C4-2B (cell line): ENCODE data around the gene HCRTR2.

ENCODE experiments used
- ZFX ChIP-seq: fragments of 450-650 bp; IDR thresholded peaks from 2 replicates; pipeline ENCODE4 v1.6.1; 2017
- TF ChIP-seq, protein P1 (sequence below): fragments of 450-650 bp; conservative IDR thresholded peaks from 2 replicates; pipeline ENCODE4 v1.5.1; 2017; ENCODE audit warnings: mild to moderate bottlenecking

DNA sequence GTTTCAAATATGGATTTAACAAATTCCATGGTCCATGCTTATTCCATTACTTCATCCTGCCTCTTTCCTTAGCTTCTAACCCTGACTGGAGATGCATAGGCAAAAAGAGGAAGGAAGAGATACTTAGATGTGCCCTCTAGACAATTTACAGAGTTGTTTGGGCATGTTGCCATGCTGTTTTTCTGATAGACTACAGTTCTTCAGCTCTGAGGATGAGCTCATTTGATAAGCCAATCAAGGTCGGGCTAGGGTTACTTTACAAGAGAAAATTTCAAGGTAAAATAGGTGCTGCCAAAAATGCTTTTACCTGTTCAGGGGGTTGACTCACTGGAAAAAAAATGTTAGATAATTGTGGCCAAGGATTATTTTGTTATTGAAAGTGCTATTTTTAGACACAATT is 5.9 kb downstream of the HCRTR2 start:
- TF ChIP-seq, protein P1, sequence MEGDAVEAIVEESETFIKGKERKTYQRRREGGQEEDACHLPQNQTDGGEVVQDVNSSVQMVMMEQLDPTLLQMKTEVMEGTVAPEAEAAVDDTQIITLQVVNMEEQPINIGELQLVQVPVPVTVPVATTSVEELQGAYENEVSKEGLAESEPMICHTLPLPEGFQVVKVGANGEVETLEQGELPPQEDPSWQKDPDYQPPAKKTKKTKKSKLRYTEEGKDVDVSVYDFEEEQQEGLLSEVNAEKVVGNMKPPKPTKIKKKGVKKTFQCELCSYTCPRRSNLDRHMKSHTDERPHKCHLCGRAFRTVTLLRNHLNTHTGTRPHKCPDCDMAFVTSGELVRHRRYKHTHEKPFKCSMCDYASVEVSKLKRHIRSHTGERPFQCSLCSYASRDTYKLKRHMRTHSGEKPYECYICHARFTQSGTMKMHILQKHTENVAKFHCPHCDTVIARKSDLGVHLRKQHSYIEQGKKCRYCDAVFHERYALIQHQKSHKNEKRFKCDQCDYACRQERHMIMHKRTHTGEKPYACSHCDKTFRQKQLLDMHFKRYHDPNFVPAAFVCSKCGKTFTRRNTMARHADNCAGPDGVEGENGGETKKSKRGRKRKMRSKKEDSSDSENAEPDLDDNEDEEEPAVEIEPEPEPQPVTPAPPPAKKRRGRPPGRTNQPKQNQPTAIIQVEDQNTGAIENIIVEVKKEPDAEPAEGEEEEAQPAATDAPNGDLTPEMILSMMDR: no peak
- no peak for TF ChIP-seq ZFX
